Measurements from ENCODE around the gene ASB7.

DNA sequence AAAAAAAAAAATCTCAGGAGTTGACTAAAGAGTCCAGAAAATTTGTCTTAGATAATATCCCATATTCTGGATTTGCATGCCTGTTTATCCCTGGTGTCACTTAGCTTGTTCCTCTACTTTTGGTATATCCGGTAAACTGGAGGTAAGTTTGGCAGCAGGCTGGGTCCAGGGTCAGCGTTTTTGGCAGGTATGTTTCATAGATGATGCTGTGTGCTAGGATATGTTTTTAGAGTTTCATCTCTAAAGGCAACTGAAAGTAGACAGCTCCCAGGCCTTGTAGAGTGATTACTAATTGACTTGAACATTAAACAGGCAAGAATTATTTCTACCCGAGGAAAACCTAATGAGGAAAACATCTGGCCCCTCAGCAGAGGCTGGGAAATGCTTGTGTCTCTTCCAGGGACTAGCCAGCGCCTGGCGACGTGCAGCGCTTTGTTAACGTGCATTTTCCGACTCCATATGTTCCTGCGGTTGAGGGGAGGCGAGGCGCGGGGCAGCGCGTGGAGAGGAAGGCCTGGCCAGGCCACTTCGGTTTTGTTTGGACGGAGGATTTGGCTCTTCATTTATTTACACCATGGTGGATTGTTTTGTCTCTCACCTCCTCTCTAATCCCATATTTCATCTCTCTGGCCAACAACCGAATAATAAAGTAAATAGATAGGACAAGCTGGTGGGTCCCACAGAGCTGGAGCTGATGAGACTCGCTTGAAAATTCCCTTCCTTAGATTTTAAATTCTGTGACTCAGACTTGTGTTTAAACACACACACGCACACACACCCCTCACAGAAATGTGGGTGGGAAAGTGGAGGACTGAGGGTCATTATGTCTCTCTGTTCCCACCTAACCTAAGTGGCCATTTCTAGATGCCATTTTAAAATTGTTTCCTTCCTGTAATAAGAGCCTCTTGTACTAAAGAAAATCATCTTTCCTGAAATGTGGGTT lies 65.3 kb downstream of the ASB7 start:
- TF ChIP-seq EZH2 (IDR thresholded peaks at IDR 0.05; ENCODE audit: insufficient read depth, poor library complexity, severe bottlenecking) = no peak
- no peak for TF ChIP-seq EZH2phosphoT487 (IDR thresholded peaks at IDR 0.05; ENCODE audit: insufficient read depth, low read depth)
